GM18502 (cell line): ENCODE measurements around the gene ZNF92.
"Not testable (repeated sequence)": the region's sequence is repeated elsewhere in the genome, so short reads cannot be mapped to it uniquely, and the experiment has no call there.

Experiments
- ATAC-seq: cut with Tn5 transposase; IDR thresholded peaks from one replicate; pipeline ENCODE4 v1.9.1; 2021; ENCODE audit warnings: mild to moderate bottlenecking; ENCODE audit not compliant: unreplicated experiment, poor library complexity

The ZNF92 gene

DNA sequence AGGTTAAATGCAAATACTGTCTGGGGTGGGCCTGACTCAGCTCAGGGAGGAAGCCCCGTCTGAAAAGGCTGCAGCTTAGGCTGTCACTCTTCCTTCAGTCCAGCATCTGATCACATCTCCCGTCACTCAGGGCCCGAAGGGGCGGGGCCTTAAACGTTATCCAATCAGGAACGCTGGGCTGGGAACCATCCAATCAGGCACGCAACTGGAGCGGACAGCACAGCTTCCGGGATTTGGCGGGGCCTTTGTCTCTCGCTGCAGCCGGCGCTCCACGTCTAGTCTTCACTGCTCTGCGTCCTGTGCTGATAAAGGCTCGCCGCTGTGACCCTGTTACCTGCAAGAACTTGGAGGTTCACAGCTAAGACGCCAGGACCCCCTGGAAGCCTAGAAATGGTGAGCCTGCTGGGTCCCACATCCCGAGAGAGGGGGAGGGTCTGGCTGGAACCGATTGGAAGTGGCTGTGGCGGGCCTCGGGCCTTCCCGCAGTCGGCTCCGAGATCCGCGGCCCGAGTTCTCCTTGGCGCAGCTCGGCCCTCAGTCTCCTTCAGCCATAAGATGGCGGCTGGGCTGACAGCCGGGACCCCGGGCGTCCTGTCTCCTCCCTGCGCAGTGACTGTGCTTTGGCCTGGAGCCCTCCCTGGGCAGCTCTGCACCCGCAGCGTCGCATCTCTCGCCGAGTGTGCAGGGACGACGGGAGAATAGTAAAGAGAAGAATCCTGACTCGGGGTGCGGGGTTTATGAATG, at the start of gene ZNF92:
ZNF92 (plus strand) TSS at position 248 of the 744 bp plus-strand sequence; CDS start at position 391, 143 bp downstream.
- peak; percentile 99 for ATAC-seq

DNA sequence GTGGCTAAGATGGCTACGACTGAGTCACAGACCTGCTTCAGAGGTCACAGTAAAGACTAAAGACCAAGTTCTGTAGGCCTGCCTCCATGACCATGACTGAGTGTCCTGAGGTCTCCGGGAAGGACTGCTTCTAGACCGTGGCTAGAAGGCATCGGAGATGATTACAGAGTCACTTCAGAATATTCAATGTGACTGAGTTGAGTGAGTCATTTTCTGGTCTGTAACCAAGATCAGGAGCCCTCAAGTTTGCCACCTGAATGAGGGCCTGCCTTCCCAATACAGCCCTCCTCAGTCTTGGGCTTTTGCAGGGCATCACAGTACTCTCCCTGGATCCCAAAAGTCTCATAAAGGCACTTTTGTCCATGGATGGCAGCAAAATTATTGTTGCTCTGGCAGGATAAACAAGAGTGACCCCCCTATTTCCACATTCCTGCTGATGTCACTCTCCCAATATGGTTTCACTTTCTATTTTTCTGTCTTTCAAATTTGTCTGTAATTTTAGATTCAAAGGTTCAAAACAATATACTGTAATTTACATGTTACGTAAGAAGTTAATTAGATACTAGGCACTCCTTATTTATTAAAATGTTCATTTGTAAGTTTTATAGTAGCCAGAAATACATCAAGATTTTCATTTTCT, 47.7 kb upstream of the ZNF92 start:
- ATAC-seq, result no peak

DNA sequence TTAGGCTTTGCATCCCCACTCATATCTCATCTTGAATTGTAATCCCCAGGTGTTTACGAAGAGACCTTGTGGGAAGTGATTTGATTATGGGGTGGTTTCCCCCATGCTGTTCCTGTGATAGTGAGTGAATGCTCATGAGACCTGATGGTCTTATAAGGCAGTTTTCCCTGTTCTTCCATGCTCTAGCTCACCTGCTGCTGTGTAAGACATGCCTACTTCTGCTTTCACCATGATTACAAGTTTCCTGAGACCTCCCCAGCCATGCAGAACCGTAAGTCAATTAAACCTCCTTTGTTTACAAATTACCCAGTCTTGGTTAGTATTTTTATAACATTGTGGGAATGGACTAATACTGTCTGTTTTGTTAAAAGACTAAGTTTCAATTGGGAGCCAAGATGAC, 35.3 kb upstream of the ZNF92 start:
- peak; percentile 81 for ATAC-seq

DNA sequence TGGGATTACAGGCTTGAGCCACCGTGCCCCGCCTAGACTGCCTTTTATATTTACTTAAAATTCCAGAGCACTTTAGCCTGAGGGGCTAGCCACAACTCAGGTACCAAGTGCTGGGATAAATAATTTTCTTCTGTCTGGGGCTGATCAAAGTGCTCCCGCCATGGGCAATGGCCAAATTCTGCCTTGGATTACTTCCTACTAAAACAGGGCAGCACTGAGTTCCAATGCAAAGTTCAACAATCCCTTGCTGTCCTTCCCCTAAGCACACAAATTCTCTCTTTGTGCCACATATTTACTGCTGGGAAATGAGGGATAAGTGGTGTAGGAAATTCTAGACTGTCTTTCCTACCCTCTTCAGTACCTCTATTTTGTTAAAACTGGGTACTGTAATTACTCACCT, 34.4 kb upstream of the ZNF92 start:
- no peak for ATAC-seq

DNA sequence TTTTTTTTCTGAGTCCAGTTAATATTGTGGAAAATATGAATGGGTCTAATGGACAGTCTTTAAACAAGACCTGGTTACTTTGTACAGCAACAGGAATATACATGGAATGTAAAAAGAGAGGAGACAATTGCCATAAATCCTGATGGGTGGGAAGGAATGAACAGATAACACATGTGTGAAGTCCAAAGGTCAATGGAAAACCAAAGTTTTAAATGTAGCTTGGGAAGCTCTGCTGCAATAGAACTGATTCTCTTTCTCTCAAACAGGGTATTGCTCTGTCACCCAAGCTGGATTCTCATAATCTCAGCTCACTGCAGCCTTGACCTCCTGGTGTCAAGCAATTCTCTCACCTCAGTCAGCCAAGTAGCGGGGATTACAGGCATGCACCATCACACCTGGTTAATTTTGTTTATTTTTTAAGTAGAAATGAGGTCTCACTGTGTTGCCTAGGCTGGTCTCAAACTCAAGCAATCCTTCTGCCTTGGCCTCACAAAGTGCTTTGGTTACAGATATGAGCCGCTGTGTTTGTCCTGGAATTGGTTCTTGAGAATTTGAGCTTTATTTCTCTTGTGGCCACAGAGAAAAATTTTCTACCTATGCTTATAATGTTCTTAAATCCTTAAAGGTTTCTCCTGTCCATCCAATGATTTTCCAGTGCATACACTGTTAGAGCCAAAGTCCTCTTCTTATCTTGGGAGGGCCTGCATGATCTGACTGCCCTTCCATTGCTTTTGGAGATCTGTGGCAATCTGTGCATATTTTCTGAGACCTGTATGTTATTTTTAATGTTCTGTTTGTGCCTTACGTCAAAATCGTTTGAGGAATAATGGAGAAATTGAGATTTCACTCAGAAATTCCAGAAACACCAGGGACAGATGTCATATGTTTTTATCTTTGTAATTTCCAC, 30.7 kb upstream of the ZNF92 start:
- no peak for ATAC-seq

DNA sequence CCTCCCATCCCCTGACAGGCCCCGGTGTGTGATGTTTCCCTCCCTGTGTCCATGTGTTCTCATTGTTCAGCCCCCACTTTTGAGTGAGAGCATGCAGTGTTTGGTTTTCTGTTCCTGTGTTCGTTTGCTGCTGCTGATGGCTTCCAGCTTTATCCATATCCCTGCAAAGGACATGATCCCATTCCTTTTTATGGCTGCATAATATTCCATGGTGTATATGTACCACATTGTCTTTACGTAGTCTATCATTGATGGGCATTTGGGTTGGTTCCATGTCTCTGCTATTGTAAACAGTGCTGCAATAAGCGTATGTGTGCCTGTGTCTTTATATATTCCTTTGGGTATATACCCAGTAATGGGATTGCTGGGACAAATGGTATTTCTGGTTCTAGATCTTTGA, 29.1 kb upstream of the ZNF92 start:
- ATAC-seq, result not testable (repeated sequence)

DNA sequence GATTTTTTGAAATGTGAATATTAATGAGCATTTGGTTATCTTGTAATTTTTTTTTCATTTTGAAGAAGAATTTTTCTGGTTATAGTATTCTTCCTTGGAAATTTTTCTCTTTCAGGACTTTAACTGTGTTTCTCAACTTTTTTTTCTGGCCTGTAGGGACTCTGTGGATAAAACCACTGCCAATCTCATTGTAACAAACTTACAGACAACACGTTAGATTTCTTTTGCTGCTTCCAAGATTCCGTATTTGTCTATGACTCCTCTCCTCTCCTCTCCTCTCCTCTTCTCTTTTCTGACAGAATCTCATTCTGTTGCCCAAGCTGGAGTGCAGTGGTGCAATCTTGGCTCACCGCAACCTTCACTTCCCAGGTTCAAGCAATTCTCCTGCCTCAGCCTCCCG, 19.4 kb upstream of the ZNF92 start:
- ATAC-seq, result no peak

DNA sequence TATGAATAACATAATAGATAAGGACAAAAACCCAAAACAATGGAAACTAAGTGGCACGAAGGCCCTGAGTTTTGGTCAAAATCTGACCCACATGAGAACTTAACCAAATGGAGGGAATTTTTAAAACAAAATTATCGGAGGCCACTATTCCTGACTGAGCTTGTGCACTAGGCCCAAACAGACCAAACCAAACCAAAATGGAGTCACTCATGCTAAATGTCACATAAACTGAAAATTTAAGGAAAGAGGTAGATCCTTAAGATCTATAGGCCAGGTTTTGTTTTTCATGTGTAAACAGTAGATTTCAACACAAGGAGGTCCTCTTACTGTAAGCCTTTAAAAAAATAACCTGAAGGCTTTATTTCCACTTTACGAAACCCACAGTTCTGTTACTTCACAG, 3.8 kb upstream of the ZNF92 start:
- ATAC-seq, result no peak

DNA sequence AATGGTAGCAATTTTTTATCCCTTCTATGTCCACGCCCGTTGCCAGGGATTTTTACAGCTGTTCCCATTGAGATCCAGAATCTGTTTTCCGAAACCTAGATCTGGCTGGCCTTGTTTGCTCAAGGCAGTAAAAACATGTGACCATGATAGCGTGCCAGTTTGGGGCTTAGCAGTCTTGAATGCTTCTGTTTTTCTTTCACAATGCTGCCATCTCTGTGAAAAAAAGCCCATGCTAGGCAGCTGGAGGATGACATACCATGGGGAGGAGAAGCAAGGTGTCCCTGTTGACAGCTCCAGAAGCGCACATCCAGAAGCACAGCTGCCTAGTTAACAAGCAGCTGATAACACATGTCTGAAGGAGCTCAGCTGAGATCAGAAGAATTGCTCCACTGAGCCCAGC, 2.2 kb upstream of the ZNF92 start:
- ATAC-seq, result no peak

DNA sequence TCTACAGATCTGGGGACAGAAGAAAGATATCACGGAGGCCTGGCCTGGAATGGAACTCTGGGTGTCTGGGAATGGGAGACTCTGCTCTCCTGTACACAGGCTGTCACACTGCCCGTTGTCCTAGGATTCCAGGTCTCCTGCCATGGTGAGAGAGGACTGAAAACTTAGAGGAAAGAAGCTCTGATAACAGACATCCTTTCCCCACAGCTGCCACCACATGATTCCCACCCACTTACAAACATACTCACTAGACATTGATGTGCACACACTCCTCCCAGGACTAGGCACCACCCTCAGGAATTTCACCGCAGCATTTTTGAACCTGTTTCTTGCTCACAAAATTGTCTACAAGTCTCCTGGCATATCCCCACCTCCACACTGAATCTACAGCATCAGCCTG, 5.7 kb downstream of the ZNF92 start:
- ATAC-seq, result no peak

DNA sequence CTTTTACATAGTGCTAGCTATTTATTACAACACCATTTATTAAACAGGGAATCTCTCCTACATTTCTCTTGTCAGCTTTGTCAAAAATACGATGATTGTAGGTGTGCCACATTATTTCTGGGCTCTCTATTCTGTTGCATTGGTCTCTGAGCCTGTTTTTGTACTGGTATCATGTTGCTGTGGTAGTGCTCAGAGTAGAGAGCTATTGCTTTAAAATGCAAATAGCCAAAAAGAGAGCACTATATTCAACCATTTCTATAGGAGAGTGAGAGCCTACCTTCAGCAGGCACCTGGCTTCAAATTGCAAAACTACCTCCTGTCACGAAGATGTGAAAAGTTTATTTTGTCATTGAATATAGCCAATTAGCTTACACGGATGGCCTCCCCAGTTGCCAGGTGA, 8.1 kb downstream of the ZNF92 start:
- ATAC-seq, result no peak

DNA sequence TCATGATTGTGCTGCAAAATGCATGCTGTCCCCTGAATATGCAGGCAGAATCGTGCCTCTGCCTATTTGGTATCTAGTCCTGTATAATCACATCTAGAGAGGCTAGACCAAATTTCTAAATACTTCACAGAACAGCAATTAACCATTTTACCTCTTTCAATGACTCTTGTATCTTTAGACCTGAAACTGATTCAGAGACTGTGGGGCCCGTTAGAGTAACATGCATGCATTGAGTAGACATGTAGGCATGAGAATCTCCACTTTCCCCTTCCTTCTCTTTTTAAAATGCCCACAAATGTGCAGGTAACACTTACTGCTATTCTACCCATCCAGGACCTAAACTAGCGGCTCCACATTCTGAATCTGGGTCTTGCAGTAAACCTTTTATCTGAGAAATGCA, 8.8 kb downstream of the ZNF92 start:
- ATAC-seq, result no peak

DNA sequence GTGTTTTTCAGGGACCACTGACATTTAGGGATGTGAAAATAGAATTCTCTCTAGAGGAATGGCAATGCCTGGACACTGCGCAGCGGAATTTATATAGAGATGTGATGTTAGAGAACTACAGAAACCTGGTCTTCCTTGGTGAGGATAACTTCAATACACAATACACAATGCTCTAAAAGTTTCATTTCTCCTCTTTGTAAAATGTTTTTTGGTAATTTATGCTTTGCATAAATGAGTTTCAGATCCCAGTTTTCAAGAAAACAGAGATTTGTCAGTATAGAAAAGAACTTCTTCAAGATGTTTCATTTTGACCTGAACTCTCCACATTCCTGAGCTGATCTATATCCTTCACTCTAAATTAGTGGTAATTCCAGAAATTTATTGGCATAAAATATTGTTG, 14.2 kb downstream of the ZNF92 start:
- no peak for ATAC-seq

DNA sequence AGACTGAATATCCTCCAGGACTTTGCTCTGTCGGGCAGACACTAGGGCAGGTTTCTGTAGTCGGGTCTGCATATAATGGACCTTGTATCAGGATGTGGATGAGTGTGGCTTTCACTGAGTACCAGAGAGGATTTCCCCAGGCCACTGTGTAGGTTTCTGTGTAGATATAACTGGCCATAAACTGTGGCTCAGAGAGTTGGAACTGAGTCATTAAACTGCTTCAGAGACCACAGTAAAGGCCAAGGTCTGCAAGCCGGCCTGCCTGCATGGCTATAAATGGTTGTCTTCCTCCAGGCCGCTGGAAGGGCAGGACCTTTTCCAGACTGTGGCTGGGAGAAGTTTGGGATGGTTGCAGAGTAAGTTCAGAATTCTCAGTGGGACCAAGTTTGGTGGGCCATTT, 16.9 kb downstream of the ZNF92 start:
- peak; percentile 75 for ATAC-seq

DNA sequence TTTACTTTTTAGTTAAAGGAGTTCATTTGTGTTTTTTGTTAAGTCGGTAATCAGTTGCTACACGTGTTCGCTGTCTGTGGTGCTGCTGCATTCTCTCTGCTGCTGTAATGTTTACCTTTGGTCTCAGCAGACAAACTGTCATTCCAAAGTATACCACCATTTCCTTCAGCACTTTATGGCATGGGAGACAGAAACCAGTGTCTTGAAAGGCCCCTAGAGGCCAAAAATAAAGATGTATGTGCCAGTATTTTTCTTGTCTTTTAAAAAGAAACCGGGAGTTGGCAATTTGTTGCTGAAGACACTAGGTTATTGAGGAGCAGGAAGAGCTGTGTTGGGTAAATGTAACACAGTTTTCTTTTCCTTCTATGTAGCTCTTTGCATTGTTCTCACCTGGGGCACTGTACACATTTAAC, 24.1 kb downstream of the ZNF92 start:
- no peak for ATAC-seq

DNA sequence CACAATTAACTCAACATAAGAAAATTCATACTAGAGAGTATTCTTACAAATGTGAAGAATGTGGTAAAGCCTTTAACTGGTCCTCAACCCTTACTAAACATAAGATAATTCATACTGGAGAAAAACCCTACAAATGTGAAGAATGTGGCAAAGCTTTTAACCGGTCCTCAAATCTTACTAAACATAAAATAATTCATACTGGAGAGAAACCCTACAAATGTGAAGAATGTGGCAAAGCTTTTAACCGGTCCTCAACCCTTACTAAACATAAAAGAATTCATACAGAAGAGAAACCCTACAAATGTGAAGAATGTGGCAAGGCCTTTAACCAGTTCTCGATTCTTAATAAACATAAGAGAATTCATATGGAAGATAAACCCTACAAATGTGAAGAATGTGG, 25.0 kb downstream of the ZNF92 start:
- ATAC-seq, result not testable (repeated sequence)

DNA sequence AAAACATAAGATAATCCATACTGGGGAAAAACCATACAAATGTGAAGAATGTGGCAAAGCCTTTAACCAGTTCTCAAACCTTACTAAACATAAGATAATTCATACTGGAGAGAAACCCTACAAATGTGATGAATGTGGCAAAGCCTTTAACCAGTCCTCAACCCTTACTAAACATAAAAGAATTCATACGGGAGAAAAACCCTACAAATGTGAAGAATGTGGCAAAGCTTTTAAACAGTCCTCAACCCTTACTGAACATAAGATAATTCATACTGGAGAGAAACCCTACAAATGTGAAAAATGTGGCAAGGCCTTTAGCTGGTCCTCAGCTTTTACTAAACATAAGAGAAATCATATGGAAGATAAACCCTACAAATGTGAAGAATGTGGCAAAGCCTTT, 25.4 kb downstream of the ZNF92 start:
- not testable (repeated sequence) for ATAC-seq

DNA sequence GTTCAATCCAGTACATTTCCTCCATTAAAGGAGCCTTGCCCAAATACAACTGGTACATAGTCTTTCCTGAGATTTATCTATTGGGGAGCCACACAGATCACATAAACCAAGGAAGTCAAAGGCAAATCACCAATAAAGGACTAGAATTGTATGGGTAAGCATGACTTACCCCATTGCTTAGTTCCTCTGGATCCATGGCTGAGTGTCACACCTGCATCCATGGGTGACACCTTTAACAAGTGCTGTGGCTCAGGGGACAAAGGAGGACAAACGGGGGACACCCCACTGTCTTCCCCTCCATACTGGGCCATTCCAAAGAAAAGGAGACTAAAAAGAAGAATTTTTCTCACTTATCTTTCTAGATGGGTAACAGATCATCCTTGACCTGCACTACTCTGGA, 30.4 kb downstream of the ZNF92 start:
- no peak for ATAC-seq

DNA sequence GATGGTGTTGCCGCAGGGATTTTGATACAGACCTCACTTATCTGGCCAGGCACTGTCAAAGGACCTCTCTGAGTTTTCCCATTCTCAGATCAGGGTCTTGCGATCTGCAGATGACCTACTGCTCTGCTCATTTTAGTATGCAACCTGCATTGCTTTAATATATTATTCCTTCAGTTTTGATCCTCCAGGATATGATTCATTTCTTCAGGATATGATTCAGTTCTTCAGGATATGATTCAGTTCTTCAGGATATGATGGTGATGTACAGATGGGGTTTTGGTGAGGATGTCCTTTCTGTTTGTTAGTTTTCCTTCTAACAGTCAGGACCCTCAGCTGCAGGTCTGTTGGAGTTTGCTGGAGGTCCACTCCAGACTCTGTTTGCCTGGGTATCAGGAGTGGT, 33.1 kb downstream of the ZNF92 start:
- not testable (repeated sequence) for ATAC-seq

DNA sequence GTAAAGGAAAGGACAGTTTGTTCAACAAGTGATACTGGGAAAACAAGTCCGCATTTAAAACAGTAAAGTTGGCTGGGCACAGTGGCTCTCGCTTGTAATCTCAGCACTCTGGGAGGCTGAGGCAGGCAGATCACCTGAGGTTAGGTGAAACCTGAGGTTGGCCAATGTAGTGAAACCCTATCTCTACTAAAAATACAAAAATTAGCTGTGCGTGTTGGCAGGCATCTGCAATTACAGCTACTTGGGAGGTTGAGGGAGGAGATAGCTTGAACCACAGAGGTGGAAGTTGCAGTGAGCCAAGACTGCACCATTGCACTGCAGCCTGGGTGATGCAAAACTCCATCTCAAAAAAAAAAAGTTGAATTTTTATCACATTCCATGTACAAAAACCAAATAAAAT, 35.7 kb downstream of the ZNF92 start:
- no peak for ATAC-seq

DNA sequence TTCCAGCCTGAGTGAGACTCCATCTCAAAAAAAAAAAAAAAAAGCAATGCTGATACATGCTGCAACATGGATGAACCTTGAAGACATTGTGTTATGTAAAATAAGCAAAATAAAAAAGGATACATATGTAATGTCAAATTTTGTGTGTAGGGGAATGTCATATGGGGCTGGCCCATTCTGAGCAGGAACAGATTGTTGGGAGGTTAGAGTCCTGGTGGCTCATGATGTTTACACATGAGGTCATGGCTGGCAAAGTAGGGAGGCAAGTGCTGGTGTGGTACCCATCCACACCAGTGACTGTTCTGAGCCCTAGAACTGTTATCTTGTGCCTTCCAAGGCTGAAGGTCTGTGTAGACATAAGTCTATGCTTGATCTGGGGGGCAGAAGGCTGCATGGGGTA, 37.6 kb downstream of the ZNF92 start:
- no peak for ATAC-seq
